Activated CD4-positive, alpha-beta T cell treated with anti-CD3 and anti-CD28 coated beads for 4 hours (primary cell): ENCODE data around the gene ADCK2.
A peak's percentile ranks its signal among the peaks of the same experiment; 100 is the strongest.
"Not testable (repeated sequence)": the region's sequence is repeated elsewhere in the genome, so short reads cannot be mapped to it uniquely, and the experiment has no call there.

Experiments used
- DNase-seq, 2 donors: peaks; one replicate each; pipeline ENCODE4 v3.0.0-alpha.2; 2020

ADCK2 gene

GRCh38 chr7:140672382-140673062, at the start of gene ADCK2:
Gene ADCK2, plus strand, starts transcription at chr7:140672945. Its CDS starts 386 bp downstream, at chr7:140673331.
- peak; percentile 59 to 60 for DNase-seq

- DNase-seq = no peak
Observed at GRCh38 chr7:140623980-140624379, 48.8 kb upstream of the ADCK2 start.

GRCh38 chr7:140624392-140625191, 48.2 kb upstream of the ADCK2 start:
- DNase-seq = no peak

DNA sequence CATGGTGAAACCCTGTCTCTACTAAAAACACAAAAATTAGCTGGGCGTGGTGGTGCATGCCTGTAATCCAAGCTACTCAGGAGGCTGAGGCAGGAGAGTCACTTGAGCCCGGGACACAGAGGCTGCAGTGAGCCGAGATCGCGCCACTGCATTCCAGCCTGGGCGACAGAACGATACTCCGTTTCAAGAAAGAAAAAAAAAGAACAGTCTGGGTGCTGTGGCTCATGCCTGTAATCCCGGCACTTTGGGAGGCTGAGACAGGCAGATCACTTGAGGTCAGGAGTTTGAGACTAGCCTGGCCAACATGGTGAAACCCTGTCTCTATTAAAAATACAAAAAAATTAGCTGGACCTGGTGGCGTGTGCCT, 47.6 kb upstream of the ADCK2 start:
- not testable (repeated sequence) for DNase-seq

GRCh38 chr7:140625908-140626868, 46.6 kb upstream of the ADCK2 start:
- no peak for DNase-seq

DNA sequence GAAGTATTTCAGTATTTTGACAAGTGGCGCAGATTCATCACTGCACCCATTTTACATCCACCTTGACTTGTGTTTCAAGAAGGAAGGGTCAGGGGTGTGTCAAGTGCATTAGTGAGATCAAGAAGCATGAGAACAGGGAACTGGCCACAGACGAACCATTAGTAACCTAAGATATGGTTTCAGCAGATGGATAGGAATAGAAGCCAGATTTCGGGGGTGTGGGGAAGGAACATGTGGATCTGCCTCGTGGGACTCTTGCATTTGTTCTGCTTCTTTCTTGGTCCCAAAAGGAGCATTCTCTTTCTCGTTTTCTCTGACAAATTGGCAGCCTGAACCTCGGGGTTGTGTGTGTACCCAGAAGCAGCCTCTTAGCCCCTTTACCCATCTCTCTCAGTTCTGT, 41.7 kb upstream of the ADCK2 start:
- DNase-seq = no peak

DNA sequence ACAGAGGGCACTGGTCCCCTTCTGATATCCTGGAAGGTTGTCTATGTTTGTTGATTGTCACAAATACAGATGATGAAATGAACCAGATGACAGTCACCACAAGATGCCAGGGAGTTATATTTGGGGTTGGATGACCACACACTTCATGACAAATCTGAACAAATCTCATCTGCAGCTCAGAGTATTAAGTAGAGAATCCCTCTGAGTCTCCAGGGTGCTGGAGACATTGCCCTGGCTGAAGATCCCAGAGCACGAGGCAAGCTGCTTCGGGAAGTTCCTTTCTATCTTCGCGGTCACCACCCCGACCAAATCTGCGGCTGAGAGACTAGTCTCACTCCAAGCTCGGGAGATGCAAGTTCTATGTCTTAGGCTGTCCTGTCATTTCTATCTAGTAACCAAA, 41.1 kb upstream of the ADCK2 start:
- DNase-seq = no peak

GRCh38 chr7:140635345-140635744, 37.4 kb upstream of the ADCK2 start:
- DNase-seq = no peak

DNA sequence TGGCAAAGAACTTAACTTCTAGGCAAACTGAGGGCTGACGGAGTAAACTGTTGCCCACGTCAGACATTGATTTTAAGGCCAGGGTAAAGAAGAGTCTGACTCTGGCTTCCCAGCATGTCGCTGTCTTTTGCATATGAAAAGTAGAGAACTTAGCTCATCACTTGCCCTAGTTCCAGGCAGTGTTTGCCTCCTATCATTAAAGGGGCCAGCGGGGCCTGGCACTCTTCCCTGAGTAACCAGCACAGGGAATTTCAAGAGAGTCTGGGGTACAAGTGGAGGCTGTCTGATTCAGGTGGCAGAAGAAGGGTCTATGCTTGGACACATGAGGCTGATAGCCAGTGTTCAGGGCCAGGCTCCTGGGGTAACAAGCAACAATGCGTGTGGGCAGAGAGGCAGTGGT, 36.9 kb upstream of the ADCK2 start:
- DNase-seq = no peak

DNA sequence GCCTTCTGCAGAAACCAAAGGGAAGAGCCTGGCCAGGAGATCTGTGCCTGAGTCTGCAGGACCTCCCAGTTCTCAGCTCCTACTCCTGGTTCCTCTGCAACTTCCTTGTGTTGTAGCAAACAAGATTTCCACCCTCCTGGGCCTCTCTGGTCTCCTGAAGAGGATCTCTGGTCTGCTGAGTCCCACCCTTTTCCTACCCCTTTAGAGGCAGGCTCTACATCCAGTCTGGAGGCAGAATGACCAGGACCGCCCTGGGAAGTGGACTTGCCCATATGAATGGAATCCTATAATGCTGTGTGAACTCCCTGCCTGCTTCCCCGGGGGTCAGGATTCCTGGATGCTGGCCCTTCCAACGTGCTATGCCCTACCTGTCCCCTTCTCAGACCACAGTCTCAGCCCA, 35.3 kb upstream of the ADCK2 start:
- DNase-seq = no peak

- DNase-seq = no peak
Observed at GRCh38 chr7:140638173-140638791, 34.5 kb upstream of the ADCK2 start.

GRCh38 chr7:140639366-140640053, 33.2 kb upstream of the ADCK2 start:
- DNase-seq = peak in 1 of 2 donors; percentile 32

DNA sequence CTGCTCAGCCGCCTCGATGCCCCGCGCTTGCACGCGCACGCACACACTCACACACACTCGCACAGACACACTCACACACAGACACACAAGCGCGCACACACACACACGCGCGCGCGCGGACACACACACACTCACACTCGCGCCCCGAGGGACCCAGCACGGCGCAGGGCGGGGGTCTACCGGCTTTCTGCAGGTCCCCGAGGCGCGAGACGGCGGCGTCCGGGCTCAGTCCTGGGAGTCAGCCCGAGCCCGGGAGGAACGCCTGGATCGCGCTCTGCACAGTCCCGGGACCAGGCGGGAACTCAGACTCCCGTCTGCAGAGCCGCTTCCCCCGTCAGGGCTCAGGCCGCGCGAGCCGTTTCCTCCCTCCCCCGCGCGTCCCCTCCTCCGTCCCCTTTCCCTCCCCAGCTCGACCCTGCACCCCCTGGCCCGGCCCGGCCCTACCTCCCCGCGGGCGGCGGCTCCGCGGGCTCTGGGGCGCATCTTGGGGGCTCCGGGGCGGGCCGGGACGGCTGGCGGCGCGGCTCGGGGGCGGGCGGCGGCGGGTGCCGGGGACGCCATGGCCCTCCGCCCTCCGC, 32.6 kb upstream of the ADCK2 start:
- no peak for DNase-seq

DNA sequence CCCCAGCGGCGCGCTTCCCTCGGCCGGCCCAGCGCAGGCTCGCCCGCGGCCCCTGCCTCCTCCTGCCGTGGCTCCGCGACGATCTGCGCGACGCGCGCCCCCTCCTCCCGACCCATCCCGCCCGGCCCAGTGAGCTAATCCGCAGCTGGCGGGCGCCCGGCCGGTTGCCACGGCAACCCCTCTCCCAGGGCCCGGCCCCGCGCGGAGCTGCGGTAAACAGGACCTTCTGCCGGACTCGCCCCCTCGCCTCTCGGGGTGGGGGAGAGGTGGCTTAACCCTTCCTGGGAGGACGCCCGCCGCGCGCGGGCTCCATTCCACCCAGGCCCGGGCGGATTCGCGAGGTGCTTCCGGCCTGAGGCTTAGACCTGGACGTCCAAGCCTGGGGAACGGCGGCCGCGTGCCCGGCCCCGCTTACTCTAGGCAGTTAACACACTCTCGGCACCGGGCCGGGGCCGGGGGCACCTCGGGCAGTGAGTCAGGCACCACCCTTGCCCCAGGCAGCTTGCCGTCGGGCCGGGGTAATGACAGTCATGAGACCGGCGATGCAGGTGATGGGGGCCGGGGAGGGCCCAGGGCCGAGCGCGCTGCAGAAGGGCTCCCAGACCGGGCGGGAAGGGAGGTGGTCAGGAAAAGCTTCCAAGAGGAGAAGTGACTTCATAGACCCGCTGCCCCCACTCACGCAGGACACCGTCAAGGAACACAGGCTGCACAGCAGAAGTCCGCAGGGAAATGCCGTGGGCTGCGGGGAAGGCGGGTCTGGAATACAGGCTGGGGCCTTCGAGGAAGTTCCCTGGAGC, 31.8 kb upstream of the ADCK2 start, which contains the start of gene DENND2A:
Gene DENND2A, minus strand, starts transcription at position 87 of the 797 bp plus-strand sequence. CDS start 38,416 bp downstream, outside the sequence.
- DNase-seq = no peak

DNA sequence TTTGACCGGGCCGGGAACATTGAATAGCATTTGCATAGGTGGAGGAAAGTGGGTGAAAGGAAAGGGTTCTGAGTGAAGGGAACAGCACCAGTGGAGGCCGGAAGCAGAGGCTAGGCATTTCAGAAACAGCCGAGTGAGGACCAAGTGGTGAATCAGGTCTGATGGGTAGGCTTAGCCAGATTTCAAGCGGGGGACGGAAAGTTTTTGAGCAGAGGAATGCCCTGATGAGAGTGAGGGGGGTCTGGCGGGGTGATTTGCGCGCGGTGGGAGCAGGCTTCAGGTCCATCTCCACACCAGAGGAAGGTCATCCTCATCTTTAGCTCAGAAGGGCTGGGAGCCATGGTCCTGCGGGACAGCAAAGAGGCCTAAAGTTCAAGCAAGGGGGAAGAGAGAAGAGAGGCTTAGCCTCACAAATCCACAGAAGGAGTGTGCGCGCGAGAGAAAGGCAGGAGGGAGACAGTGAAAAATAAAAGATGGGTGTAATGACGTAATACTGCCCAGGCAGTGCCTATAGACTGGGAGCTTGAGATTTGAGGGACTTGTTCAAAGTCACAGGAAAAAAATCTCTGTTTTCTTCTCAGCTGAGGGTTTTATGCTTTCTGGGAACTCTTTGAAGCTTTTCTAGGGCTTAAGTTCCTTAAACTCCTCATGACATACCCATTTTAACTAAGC, 31.1 kb upstream of the ADCK2 start:
- DNase-seq = no peak

DNA sequence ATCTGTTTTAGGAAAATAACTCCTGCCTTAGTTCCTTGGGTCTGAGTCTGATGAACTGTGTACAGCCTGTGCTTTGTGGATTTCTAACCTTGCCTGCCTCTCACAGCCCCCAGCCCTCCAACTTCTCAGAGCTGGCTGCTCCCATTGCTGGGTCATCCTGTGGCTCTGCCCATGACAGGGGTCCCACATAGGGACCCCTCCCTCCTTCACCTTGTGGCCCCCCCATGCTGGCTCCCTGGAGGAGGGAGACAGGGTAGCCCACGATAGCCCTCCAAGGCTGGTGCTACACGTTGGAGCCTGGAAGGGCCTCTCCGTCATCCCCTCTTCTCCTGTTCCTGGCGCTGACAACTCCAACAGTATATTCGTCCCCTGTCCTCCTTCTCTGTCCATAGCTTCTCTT, 29.3 kb upstream of the ADCK2 start:
- DNase-seq = no peak

GRCh38 chr7:140644761-140645160, 28.0 kb upstream of the ADCK2 start:
- DNase-seq = not testable (repeated sequence)

GRCh38 chr7:140645166-140645900, 27.4 kb upstream of the ADCK2 start:
- DNase-seq = no peak

DNA sequence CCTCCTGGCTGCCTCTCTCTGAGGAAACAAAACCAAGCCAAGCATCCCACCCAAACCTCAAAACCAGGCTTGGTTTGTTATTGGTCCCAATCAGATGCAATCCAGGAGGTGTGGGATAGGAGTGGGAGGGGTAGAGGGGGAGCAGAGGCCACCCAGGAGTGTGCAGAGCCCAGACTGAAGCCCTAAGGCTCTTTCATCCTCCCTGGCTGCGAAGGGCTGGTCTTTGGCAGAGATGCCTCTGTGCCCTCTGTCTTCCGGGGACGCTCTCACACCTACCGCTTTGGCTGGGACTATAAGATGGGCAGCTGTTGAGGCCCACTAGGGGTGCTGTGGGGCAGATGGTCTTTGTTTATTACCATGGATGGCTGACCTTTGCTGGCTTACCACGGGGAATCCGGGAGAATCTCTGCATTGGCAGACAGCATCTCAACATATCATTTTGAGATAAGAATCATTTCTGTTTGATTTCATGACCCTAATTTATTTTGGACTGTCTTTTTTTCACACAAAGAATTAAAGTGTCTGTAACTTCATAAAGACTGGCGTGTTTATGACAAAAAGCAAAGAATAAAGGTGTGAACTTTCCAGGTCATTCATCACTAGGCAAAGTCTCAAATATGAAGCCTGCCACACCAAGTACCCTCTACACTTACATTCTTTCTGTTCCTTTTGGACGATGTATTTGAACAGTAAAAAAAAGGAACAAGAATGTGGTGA, 25.7 kb upstream of the ADCK2 start:
- peak; percentile 14 to 19 for DNase-seq
